ENCODE data around the gene HDAC4. TPM values are rescaled to one million over a fixed set of nuclear protein-coding genes. Genes with fewer than 3 reads are reported as not detected.

HDAC4 gene
- polyA plus RNA-seq, 1 experiment: 8.9 TPM

DNA sequence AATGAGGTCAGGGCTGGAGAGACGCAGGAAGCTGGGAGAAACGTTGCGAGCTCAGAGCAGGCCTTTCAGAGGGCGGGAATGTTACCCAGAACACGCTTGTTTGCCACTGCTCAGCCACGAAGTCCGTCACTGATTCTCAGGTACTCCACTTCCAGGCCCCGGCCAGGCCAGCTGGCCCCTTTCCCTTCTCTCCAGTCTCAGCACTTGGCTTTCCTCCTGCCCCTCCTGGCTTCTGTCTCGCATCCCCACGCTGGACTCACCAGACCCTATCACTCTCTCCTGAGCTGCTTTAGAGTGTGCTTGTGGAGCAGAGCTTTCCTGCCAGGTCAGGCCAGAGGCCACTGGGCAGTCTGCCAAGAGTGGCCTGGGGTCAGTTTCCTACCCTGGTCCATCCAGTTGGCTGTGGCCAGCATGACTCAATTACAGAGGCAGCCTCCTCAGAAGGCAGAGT, 401.5 kb downstream of the HDAC4 start:
- Histone ChIP-seq H3K27me3 (ENCODE audit: control insufficient read depth, insufficient read depth, low read length) (peaks cover 3% of the 10 kb centered on the region), H3K9me3 (ENCODE audit: control insufficient read depth, insufficient read depth, low read length) (peaks cover 3% of the 10 kb centered on the region), H3K4me3 (ENCODE audit: low read depth, low read length) (no peak overlapping the region), H3K27ac (ENCODE audit: low read depth, low read length) (no peak overlapping the region)
- ChIA-PET CTCF (interaction anchor here (1.3 kb wide), 1 partner anchor 29 kb away, joined by 5 read pairs; no protein-coding TSS in a partner anchor), POLR2A (no interaction called here)
- no peak for DNase-seq (ENCODE audit: low read depth, low spot score)
- TF ChIP-seq, protein P1, sequence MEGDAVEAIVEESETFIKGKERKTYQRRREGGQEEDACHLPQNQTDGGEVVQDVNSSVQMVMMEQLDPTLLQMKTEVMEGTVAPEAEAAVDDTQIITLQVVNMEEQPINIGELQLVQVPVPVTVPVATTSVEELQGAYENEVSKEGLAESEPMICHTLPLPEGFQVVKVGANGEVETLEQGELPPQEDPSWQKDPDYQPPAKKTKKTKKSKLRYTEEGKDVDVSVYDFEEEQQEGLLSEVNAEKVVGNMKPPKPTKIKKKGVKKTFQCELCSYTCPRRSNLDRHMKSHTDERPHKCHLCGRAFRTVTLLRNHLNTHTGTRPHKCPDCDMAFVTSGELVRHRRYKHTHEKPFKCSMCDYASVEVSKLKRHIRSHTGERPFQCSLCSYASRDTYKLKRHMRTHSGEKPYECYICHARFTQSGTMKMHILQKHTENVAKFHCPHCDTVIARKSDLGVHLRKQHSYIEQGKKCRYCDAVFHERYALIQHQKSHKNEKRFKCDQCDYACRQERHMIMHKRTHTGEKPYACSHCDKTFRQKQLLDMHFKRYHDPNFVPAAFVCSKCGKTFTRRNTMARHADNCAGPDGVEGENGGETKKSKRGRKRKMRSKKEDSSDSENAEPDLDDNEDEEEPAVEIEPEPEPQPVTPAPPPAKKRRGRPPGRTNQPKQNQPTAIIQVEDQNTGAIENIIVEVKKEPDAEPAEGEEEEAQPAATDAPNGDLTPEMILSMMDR (IDR thresholded peaks at IDR 0.05; ENCODE audit: low read depth, low read length): no peak

DNA sequence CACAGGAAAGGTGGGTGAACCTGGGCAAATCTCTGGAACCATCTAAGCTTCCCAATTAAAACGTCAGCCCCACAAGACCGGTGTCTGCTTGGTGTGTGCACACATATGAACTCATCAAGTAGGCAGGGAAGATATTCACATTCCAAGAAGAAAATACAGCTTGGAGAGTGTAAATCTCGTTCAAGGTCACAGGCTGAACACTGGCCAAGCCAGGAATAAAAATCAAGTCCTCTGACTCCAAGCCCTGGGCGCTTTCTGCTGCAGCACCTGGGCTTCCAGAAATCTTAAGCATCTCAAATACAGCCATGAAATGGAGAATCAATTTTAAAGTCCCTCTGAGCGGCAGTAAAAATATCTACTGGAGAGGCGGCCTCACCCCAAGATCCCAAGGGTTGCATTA, 402.0 kb downstream of the HDAC4 start:
- TF ChIP-seq, protein P1 (IDR thresholded peaks at IDR 0.05; ENCODE audit: low read depth, low read length): no peak
- peaks cover 2% of the 10 kb centered on the region for H3K27me3 ChIP-seq (ENCODE audit: control insufficient read depth, insufficient read depth, low read length)
- no peak overlapping the region for H3K27ac ChIP-seq (ENCODE audit: low read depth, low read length)
- no peak for DNase-seq (ENCODE audit: low read depth, low spot score)
- H3K4me3 ChIP-seq (ENCODE audit: low read depth, low read length): no peak overlapping the region
- peaks cover 6% of the 10 kb centered on the region for H3K9me3 ChIP-seq (ENCODE audit: control insufficient read depth, insufficient read depth, low read length)
- ChIA-PET POLR2A (no interaction called here), CTCF (no interaction called here)

Small RNA genes lying within 50 kb of the gene (small RNA-seq; reads per million reads assigned to genes)
- gene MIR2467 (ENCODE audit: insufficient read length, low read depth) (not detected), gene MIR4269 (ENCODE audit: insufficient read length, low read depth) (not detected), gene MIR4440 (ENCODE audit: insufficient read length, low read depth) (not detected), gene MIR4441 (ENCODE audit: insufficient read length, low read depth) (not detected)

All from AG04450 (cell line).